Esophagus (tissue), 2 donors: Measurements from ENCODE around the gene UBLCP1. TPM values are rescaled to one million over a fixed set of nuclear protein-coding genes. Genes with fewer than 3 reads are reported as not detected.

Experiments used
- H3K27ac ChIP-seq, 2 donors: one replicate each; pipeline ENCODE4 v1.5.1; 2013; ENCODE audit warnings: low read depth in 2 of 2, mild to moderate bottlenecking in 2 of 2, inconsistent platforms in 1 of 2, low read length in 1 of 2, moderate library complexity in 1 of 2
- H3K27me3 ChIP-seq, 2 donors: one replicate each; pipeline ENCODE4 v1.6.1; 2013; ENCODE audit warnings: low read length in 2 of 2, control low read depth in 1 of 2, mild to moderate bottlenecking in 1 of 2; ENCODE audit not compliant: insufficient read depth in 2 of 2, control insufficient read depth in 1 of 2
- H3K36me3 ChIP-seq, 2 donors: one replicate each; pipeline ENCODE4 v1.6.1; 2013; ENCODE audit warnings: low read length in 1 of 2; ENCODE audit not compliant: control insufficient read depth in 2 of 2, insufficient read depth in 2 of 2
- H3K4me1 ChIP-seq, 2 donors: one replicate each; pipeline ENCODE4 v1.6.1; 2013; ENCODE audit warnings: low read length in 1 of 2; ENCODE audit not compliant: control insufficient read depth in 2 of 2, insufficient read depth in 2 of 2
- H3K4me3 ChIP-seq, 2 donors: one replicate each; pipeline ENCODE4 v1.5.1; 2013; ENCODE audit warnings: low read length in 2 of 2, mild to moderate bottlenecking in 2 of 2, low read depth in 1 of 2, moderate library complexity in 1 of 2
- H3K9me3 ChIP-seq, 2 donors: one replicate each; pipeline ENCODE4 v1.6.1; 2013; ENCODE audit warnings: mild to moderate bottlenecking in 2 of 2, low read depth in 1 of 2, low read length in 1 of 2, moderate library complexity in 1 of 2; ENCODE audit not compliant: control insufficient read depth in 2 of 2, insufficient read depth in 1 of 2
- WGBS, 2 donors: extraction: QIAGEN DNeasy Blood & Tissue Kit; methylation state at CpG; one replicate each; pipeline ENCODE4 v1.1.7; 2013; 5-methylcytosine and 5-hydroxymethylcytosine counted together
- polyA plus RNA-seq, 2 donors: library from polyadenylated mRNA; stranded (reverse); fragments of 200-250 nt; gene quantifications; one replicate each; pipeline ENCODE4 v1.2.3, GENCODE V29; 2013
- donor health status: healthy with polysubstance abuse.
- donor health status: Bipolar disorder and iron deficiency.

Gene UBLCP1
- polyA plus RNA-seq, 2 donors, result 17.7 to 19.3 TPM

GRCh38 chr5:159317849-159318248 is 54.8 kb downstream of the UBLCP1 start:
- Histone ChIP-seq H3K27me3 (no peaks in the 10 kb centered on the region), H3K36me3 (no peaks in the 10 kb centered on the region), H3K27ac (no peak overlapping the region), H3K4me3 (no peak overlapping the region), H3K4me1 (no peaks in the 10 kb centered on the region), H3K9me3 (no peaks in the 10 kb centered on the region)
- 53 to 61% methylated on average over 2 of the region's 2 CpGs for WGBS, 2 donors

GRCh38 chr5:159318448-159318847 is 55.4 kb downstream of the UBLCP1 start:
- H3K4me1 ChIP-seq, result no peaks in the 10 kb centered on the region
- no peaks in the 10 kb centered on the region for H3K36me3 ChIP-seq
- H3K27ac ChIP-seq, result no peak overlapping the region
- no peaks in the 10 kb centered on the region for H3K27me3 ChIP-seq
- H3K9me3 ChIP-seq, result no peaks in the 10 kb centered on the region
- no peak overlapping the region for H3K4me3 ChIP-seq
- whole genome bisulfite sequencing, 2 donors, result 84 to 86% methylated on average over 4 of the region's 4 CpGs

- WGBS, 2 donors, result 68 to 78% methylated on average over 3 of the region's 3 CpGs
- H3K4me1 ChIP-seq, result no peaks in the 10 kb centered on the region
These were observed 56.3 kb downstream of the UBLCP1 start for GRCh38 chr5:159319363-159319762.

GRCh38 chr5:159319832-159320231 is 56.7 kb downstream of the UBLCP1 start:
- no peak overlapping the region for H3K27ac ChIP-seq
- H3K9me3 ChIP-seq, result no peaks in the 10 kb centered on the region
- no peaks in the 10 kb centered on the region for H3K27me3 ChIP-seq
- H3K4me1 ChIP-seq, result no peaks in the 10 kb centered on the region
- H3K4me3 ChIP-seq, result no peak overlapping the region
- H3K36me3 ChIP-seq, result no peaks in the 10 kb centered on the region
- WGBS, 2 donors, result 70 to 78% methylated on average over 2 of the region's 2 CpGs

More at GRCh38 chr5:159319363-159319762, 56.3 kb downstream of the UBLCP1 start:
- Histone ChIP-seq H3K27ac (no peak overlapping the region), H3K9me3 (no peaks in the 10 kb centered on the region), H3K27me3 (no peaks in the 10 kb centered on the region), H3K4me3 (no peak overlapping the region), H3K36me3 (no peaks in the 10 kb centered on the region)

- Histone ChIP-seq H3K36me3 (no peaks in the 10 kb centered on the region), H3K4me3 (no peak overlapping the region), H3K27me3 (no peaks in the 10 kb centered on the region), H3K4me1 (no peaks in the 10 kb centered on the region), H3K9me3 (no peaks in the 10 kb centered on the region), H3K27ac (no peak overlapping the region)
- 87 to 89% methylated on average over 6 of the region's 6 CpGs for WGBS, 2 donors
These were observed 59.1 kb downstream of the UBLCP1 start for GRCh38 chr5:159322180-159322579.

GRCh38 chr5:159324102-159324755 is 61.1 kb downstream of the UBLCP1 start:
- no peaks in the 10 kb centered on the region for H3K27me3 ChIP-seq
- H3K4me3 ChIP-seq, result no peak overlapping the region
- 83 to 88% methylated on average over 3 of the region's 3 CpGs for WGBS, 2 donors
- H3K9me3 ChIP-seq, result no peaks in the 10 kb centered on the region
- H3K4me1 ChIP-seq, result no peaks in the 10 kb centered on the region
- H3K36me3 ChIP-seq, result no peaks in the 10 kb centered on the region
- no peak overlapping the region for H3K27ac ChIP-seq

- no peak overlapping the region for H3K4me3 ChIP-seq
- no peaks in the 10 kb centered on the region for H3K36me3 ChIP-seq
- no peaks in the 10 kb centered on the region for H3K4me1 ChIP-seq
- H3K27me3 ChIP-seq, result no peaks in the 10 kb centered on the region
- no peak overlapping the region for H3K27ac ChIP-seq
- no peaks in the 10 kb centered on the region for H3K9me3 ChIP-seq
- 77 to 84% methylated on average over 4 of the region's 4 CpGs for WGBS, 2 donors
These were observed 61.9 kb downstream of the UBLCP1 start for GRCh38 chr5:159324986-159325385.

GRCh38 chr5:159330131-159330800 is 67.2 kb downstream of the UBLCP1 start, which contains the start of gene IL12B:
TSS of gene IL12B (minus strand) at chr5:159330487. CDS start at chr5:159326782, 3,705 bp downstream.
- no peaks in the 10 kb centered on the region for H3K9me3 ChIP-seq
- H3K27me3 ChIP-seq, result no peaks in the 10 kb centered on the region
- no peaks in the 10 kb centered on the region for H3K36me3 ChIP-seq
- no peaks in the 10 kb centered on the region for H3K4me1 ChIP-seq
- no peak within 1 kb of the TSS for H3K27ac ChIP-seq
- peak within 1 kb of the TSS; percentile 45 to 50 for H3K4me3 ChIP-seq
- WGBS, 2 donors, result 37 to 41% methylated on average over 4 of the region's 4 CpGs

- WGBS, 2 donors, result 5 to 7% methylated on average over 47 to 50 of the region's 50 CpGs
- Histone ChIP-seq H3K36me3 (no peaks in the 10 kb centered on the region), H3K9me3 (no peaks in the 10 kb centered on the region), H3K27me3 (no peaks in the 10 kb centered on the region), H3K27ac (no peak overlapping the region), H3K4me3 (peak overlapping the region; percentile 45 to 50), H3K4me1 (no peaks in the 10 kb centered on the region)
These were observed 68.2 kb downstream of the UBLCP1 start for GRCh38 chr5:159331093-159331973.
